ENCODE measurements around the gene UBR1. TPM values are rescaled to one million over a fixed set of nuclear protein-coding genes. Genes with fewer than 3 reads are reported as not detected.
A peak's percentile ranks its signal among the peaks of the same experiment; 100 is the strongest.

UBR1 gene
- total and polyA plus RNA-seq, 10 of the 15 experiments (the other 5 are each of a cell fraction or from before 2014, with no cell fraction given) = 4.5 to 27.5 (median 16.7) TPM

GRCh38 chr15:43105778-43106485, at the start of gene UBR1 (continued):
- TF ChIP-seq SRF (IDR thresholded peaks at IDR 0.05; ENCODE audit: low read depth in 2 of 2, low read length in 2 of 2) (no peak), ZNF592 (IDR thresholded peaks at IDR 0.05) (no peak), RCOR1 (conservative IDR thresholded peaks at IDR 0.05; ENCODE audit: low read depth, low read length) (0 out of 2 replicates have a peak, but pooled peaks have one; percentile 37), POLR2AphosphoS5 (IDR thresholded peaks at IDR 0.05; ENCODE audit: low read length) (peak; percentile 90), ASH2L (IDR thresholded peaks at IDR 0.05; ENCODE audit: borderline replicate concordance, low read depth) (0 out of 2 replicates have a peak, but pooled peaks have one; percentile 73), ATF7 (IDR thresholded peaks at IDR 0.05; ENCODE audit: low read depth) (peak; percentile 77), RBBP5 (conservative IDR thresholded peaks at IDR 0.05) (no peak), POLR2AphosphoS2 (IDR thresholded peaks at IDR 0.05; ENCODE audit: low read depth, low read length) (no peak), ZBTB4 (CRISPR knock-in tag; IDR thresholded peaks at IDR 0.05) (no peak), SMC3 (IDR thresholded peaks at IDR 0.05; ENCODE audit: borderline replicate concordance, low read length) (no peak), SMAD5 (IDR thresholded peaks at IDR 0.05; ENCODE audit: low read depth) (peak; percentile 59; the same call in 1 of the 2 replicates), BCL11A (IDR thresholded peaks at IDR 0.05; ENCODE audit: low read depth, low read length) (peak; percentile 26; the same call in 1 of the 2 replicates), MLLT1 (IDR thresholded peaks at IDR 0.05) (peak; percentile 55; the same call in 1 of the 2 replicates), DPF2 (IDR thresholded peaks at IDR 0.05) (0 out of 2 replicates have a peak, but pooled peaks have one; percentile 29), RELB (IDR thresholded peaks at IDR 0.05; ENCODE audit: low read depth) (peak; percentile 77; the same call in 1 of the 2 replicates), IRF3 (IDR thresholded peaks at IDR 0.05) (peak; percentile 68; the same call in 1 of the 2 replicates), EGR1 (IDR thresholded peaks at IDR 0.05; ENCODE audit: borderline replicate concordance in 1 of 2, low read depth in 2 of 2, low read length in 2 of 2) (peak in 1 of 2 experiments; percentile 66; a peak in 2 of 3 replicates), LARP7 (IDR thresholded peaks at IDR 0.05) (0 out of 2 replicates have a peak, but pooled peaks have one; percentile 18)

All from GM12878 (cell line).